Kasumi-1 (cell line): Measurements from ENCODE around the gene SSBP2.

Experiments used
- DNase-seq, 2 experiments: peaks; one replicate each; lab custom pipeline; 2025; lab: John Stamatoyannopoulos, UW

The SSBP2 gene

DNA sequence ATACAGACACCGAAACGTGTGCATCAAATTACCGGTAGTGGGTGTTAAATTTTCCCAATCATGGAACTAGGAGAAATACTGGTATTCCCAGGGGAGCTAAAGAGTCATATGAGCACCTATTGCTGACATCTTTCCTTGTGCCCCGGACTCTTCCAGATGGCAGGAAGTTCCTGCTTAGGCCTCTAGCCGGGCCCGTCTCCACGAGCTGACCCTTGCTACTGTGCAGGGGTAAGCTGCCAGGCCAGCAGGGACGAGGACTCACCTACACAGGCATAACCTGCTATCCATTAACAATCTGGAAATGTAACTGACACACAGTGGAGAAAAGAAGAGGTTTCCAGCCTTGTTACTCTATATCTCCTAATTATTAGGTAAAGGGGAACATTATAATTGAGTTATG, 16.2 kb upstream of the SSBP2 start:
- DNase-seq, result no peak

DNA sequence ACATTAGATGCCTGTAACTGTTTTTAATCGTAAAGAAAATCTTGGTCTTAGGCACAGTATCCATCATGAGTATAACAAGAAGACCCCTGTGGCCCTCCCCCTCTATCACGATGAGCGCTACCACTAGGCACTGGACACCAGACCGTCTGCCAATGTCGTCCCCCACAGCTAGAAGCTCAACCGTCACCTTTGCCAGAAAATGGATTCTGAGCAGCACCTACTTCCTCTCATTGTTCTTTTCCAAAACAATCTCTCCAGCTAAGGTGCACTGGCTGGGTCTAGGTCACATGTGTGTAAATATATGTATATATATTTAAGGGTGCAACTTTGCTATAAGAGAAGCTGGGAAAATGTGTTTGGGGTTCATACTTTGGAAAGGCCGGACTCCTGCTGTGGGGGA, 15.7 kb upstream of the SSBP2 start:
- DNase-seq, result no peak

DNA sequence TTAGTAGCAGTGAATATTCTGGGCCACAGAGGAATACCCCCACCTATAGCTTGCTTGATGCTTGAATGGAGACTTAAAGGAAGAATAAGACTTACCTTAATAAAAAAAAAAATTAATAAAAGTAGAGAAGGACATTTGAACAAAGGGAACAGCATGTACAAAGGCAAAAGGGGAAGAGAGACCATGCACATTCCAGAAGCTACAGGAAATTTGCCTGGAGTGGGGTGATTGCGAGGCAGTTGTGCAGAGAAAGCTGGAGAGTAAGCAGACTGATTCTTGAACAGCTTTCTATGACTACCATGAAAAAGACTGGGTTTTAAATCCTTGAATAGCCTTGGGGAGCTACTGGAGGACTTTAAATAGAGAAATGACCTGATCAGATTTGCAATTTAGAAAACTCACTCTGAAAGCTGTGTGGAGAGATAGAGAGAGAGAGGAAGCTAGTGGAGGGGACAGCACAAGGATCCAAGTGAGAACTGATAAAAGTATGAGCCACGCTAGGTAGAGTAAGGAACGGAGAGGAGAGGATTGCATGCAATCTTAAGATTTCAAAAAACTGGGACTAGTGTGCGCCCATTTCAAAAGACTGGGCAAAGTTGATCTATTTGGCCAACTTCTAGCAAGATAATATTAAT, 12.5 kb upstream of the SSBP2 start:
- no peak for DNase-seq

DNA sequence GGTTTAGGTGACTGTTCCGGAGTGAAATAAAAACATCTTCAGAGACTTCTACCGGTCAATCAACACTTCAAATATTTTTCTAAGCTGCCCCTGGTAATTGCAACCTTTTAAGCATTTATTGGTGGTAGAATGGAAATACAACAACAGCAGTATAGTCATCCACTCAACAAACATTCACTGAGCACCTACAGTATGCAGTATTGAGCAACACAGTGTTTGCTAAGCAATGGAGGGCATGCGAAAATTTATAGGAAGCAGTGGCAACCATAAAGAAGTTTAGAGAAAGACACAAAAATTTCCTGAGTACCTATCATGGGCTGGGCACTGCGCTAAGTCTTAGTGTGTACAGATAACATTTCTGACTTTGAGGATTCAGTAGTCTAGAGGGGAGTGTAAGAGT, 12.0 kb upstream of the SSBP2 start:
- DNase-seq, result no peak

DNA sequence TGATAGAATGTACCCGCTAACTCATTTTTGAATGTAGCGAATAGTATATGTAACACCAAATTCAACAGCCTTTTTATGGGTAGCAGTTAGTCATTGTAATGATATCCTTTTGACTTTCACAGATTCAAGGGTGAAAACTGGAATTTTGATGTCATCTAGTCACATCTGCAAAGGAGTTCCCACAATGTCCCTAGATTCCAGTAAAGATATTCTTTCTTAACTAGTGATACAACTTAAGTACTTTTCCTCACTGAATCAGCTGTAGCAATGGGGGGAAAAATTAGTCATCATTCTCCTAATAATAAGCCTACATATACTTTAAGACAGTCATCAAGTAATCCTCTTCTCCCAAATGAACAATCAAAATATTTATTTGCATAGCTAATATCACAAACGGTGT, 11.5 kb upstream of the SSBP2 start:
- DNase-seq, result no peak

DNA sequence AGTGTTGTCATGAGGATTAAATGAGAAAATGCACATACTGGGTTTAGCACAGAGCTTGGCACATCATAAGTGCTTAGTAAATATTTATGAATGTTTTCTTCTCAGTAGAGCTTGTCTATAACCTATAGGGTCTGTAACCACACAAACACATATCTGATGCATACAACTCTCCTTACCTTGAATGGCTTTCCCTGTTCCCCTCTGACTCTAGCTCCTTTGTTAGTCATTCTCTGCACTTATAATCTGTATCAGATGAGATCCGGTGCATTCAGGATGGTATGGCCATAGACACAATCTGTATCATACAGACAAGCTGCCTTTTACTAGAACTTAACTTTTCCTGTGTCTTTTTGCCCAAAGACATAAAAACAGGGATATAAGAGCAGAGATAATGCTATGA, 11.1 kb upstream of the SSBP2 start:
- no peak for DNase-seq

DNA sequence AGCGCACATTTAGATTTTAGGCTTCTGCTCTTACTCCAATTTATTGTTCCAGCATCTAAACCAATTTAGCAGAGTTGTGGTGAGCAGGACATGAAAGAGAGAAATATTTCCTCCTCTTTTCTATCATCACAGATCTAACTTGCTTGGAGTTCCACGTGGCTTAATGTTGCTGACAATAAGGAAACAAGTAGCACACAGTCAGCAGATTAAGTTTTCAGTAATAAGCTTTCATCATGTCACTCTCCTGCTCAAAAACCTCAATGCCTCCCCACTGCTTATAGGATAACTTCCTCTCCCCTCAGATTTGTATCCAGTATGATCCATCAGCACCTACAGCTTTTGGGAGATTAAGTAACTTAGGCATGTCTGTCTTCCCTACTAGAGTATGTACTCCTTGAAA, 10.4 kb upstream of the SSBP2 start:
- no peak for DNase-seq

DNA sequence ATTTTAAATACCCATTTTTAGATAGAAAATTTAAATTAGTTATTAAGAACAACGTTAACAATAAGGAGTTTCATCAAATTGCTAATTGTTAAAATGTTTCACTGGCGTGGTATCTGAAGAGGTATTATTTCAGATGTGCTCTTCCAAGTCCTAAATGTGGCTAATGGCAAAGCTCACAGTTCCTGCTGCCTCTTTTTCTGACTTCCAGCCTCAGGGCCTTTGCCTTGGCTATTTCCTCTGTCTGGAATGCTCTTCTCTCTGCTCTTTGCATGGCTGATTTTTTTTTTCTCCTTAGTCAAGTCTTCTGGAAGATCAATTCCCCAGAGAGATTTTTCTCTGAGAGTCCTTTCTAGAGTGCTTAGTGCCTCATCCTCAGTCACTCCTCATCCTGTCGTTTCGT, 9.6 kb upstream of the SSBP2 start:
- DNase-seq, result no peak

DNA sequence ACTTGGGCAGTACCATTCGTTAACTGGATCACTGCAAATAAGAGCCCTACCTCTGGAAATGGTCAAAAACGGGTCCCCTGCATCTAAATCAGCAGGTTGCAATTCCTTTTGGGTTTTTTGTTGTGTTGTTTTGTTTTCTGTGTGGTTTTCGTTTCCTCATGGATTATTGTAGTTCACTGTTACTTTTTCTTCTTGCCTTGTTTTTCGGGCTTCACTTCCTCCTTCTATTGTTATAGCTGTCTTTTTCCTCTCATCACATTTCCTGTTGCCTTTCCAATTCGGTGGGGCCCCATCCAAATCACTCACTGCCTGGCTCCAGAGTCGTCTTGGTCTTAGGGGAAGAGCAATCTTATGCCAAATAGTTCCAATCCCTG, 8.7 kb upstream of the SSBP2 start:
- peak; percentile 17 to 29 for DNase-seq

DNA sequence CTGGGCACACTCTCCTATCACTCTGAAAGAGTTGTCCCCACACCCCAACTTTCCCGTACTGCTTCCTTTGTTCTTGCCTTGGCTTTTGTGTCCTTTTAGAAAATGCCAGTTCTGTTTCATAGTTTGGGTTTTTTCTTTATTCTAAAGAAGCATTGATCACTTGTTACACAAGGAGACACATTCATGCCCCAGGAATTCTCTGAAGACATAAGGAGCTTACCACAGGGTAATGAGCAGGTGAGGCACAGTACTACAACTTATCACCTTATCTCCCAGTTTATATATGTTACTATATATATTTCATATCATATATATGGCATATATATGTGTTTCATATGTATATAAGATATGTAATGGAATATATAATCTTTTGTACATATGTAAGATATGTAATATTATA, 6.5 kb upstream of the SSBP2 start:
- no peak for DNase-seq

DNA sequence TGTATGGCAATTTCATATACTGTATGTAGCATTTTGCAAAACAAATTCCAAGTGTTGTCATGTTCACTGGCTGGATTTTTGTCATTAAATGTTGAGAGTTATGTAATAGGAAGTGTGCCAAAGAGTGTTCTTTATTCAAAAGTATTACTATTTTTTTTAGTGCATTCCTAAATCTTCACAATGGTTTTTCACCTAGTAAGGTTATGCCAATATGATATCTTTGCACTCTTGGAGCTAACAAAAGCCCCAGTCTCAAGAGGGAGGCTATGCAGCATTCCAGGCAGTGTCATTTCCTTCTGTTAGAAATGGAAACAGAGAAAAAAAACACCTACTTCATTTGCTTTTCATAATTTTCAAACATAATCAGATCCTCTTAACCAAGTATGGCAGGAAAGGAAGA, 5.1 kb upstream of the SSBP2 start:
- DNase-seq, result no peak

DNA sequence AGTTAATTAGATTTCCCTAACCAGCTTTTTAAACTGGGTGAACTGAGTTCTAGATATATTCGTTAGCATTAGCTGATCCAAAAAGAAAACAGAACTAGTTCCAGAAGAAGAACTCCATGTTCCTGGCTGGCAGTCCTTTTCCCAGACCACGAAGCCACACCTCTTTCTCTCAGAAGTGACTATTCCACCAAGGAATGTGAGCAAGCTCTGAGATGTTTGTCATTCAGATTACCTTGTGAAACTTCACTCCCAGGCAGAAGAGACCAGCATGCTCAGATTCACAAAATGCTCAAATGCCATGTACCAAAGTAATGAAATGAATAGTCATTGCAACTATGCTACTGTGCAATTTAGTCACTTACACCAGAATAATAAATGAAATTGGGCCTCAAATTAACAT, 4.4 kb upstream of the SSBP2 start:
- DNase-seq, result no peak

DNA sequence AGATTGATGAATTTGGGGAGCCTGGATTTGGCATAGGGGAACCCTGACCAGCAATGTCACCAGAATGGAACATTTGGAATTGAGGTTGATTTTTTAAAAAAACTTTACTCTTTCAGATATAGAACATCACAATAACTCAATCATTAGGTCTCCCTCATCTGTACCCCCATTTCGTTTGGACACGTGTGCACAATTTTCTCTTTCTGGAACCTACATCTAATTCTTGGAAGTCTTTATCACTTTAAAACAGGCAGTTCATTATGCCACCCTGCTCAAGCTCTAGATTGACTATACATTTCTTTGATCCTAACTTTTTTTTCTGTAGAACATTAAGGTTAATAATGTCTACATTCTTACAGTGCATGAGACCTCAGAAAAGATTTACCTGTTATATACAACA, 3.7 kb upstream of the SSBP2 start:
- no peak for DNase-seq

DNA sequence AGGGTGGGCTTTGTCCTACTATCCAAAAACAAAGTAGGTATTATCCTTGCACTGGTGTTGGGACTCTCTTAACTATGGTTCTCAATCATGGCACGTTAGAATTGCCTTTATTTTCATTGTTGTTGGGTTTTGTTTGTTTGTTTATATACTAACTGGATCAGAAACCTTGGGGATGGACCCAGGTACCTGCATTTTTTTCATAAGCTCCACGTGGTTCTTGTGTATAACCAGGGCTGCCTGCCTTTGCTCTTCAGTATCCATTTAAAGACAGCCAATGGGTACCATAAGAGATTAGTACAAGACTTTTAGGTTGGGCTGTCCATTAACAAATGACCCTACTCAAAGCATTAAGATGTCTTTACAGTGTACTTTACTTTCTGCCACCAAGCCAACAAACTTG, 2.5 kb upstream of the SSBP2 start:
- DNase-seq, result no peak

DNA sequence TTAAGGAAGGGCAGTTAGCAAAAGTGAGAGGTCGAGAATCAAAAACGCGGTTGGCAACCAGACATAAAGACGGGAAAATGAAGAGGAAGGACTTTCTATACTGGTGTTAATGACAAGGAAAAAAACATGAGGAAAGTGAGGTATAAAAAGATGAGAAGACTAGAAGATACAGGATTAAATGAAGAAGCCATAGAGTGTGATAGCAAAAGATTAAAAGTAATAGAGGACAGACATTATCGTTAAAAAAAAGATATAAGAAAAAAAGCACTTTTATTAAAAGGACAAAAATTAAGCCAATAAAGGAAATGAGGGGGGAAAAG, 1.7 kb upstream of the SSBP2 start:
- DNase-seq, result no peak

DNA sequence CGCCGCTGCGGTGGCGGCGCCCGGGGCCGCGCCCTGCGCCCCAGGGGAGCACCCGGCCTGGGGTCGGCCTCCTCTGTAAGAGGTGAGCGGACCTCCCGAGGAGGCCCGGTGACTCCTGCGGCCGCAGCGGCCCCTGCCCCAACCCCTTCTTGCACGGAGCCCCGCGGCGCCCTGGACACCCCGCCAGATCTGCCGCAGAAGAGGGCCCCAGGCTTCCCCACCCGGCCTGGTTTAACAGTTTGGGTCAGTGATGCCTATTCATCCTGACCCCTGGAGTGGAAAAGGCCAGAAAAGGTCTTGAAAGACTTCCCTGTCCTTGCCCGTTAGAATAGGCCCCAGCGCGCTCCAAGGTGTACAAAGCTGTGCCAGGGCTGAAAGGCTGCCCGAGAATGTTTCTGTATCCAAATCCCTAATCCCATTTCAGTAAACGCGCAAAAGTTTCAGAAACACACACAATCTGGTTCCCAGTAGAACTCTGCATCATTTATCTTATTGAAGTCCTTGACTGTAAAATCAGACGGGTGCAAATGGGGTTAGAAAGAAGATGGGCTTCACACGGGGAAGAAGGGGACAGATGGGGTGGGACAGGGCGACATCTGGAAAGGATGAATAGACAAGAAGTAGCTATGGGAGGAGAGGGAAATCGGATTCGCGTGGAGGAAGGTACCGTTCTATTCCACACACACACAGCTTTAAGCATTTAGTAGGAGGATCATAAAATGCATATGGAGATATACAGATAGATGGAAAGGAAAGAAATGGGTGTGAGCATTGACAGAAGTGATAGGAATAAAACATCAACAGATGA, 1.1 kb upstream of the SSBP2 start:
- no peak for DNase-seq

DNA sequence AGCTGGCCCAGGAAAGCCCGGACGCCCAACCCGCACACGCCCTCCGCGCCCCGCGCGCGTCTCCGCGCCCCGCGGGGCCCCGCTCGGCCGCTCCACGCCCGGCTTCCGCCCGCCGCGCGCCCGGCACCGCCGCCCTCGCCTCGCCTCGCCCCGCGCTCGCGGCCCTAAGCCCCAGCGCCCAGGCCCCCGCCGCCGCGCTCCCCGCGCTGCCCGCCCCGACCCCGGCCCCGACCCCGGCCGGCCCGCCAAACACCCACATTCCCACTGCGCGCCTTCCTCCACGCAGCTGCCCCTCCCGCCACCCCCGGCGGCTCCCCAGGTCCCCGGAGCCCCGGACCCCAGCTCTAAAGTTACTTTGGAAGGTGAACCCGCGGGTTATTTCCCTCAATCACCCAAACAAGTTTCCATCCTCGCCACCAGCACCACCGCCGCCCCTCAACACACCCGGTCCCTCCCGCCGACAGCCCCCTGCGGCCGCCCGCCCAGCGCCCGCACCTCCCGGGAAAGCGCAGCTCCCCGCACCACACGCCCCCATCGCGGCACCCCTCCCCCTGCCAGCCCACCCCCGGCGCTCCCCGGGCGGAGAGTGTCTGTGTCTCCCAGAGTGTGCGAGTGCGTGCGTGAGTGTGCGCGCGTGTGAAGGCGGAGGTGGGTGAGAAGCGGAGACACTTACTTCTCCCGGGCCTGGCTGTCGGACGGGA, 439 bp downstream of the SSBP2 start:
- no peak for DNase-seq

DNA sequence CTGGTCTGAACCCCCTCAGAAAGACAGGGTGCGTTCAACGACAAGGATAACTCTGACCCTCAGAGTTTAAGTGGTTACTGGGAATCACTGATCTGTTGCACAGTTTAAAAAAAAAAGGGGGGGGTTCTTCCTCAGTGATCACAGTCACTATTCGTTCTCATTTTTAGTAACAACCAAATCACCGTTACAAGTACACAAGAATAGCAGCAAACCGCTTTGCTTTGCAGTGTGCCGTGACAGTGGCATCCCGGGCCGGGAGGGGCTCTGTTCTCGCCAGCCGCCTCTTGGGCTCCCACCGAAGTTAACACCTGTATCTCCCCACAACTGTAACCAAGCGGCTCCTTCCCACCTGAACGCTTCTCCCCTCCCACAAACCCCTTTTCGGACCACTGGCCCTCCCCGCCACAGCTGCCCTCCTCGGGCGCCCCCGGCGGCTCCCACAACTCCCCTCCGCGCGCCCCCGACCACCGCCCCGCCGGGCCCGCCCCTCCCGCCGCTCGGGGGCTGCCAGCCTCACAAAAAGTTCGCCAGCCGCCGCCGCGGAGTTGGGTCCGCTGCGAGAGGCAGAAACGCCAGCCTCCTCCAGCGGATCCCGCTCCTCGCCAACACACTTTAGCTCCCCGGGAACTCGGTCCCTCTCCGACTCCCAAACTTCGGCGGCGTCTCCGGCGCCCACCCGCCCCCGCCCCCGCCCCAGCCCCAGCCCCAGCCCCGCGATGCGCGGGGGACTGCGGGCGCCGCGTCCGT, 1.2 kb downstream of the SSBP2 start:
- DNase-seq, result peak; percentile 7 to 22

DNA sequence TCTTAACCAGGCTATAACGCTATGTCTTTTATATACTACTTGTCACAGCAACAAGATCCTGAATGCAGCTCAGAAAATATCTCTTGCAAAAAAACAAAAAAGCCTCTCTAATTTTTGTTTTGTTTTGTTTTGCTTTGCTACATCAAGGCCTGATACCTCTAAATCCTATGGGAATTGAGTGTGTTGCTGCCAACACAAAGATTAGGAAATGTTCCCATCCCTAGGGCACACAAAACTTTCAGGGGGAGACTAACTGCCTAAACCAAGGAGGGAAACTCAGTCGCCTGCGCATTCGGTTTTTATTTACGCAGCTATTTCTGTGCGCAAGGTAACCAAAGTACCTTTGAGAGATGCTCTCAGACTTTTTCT, 1.7 kb downstream of the SSBP2 start:
- no peak for DNase-seq

DNA sequence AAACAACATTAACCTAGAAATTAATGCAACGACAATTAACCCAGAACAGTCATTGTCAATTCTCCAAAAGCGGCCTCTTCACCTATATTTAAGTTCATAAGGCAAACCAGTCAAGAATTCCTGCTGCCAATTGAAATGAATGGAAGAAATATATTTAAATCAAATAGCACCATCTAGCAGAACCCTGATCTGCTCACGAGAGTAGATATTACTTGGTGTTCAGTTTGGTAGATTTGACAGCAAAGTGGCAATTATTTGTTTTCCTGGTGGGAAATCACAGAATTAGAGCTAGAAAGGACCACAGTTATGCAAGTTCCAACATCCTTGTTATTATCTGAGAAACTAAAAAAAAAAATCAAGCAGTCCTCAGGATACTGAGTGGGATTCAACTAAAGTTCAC, 2.3 kb downstream of the SSBP2 start:
- DNase-seq, result no peak

DNA sequence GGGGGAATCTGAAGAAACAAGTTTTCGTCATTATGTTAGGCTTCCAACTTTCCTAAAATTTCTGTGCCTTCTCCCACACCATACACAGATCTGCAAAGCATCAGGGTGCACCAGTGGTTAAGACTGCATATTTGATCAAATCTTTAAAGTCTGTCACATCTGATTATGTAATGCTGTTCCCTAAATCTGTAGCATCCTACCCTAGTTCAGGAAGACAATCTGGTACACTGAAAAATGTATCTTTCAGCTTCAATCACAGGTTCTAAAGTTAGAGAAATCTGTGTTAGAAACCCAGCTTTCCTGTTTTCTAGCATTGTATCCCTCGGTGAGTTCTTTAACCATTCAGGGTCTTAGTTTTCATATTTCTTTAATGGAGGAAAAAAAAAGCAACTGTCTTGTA, 3.9 kb downstream of the SSBP2 start:
- no peak for DNase-seq

DNA sequence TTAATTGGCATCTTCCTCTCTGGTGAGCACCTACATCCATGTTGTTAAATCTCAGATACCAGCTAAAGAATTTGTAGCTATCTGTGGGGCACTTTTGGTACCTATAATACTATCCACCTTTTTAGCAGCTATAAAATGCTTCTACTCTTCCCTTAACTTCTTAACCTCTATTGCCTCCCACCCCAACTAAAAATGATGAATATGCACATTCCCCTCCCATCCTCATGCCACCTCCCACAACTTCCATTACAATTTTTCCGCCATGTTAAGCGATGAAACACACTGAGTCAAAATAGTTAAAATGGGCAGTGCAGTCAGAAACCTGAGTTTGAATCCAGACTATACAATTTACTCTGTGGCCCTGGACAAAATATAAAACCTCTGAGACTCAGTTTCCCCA, 10.1 kb downstream of the SSBP2 start:
- DNase-seq, result no peak

DNA sequence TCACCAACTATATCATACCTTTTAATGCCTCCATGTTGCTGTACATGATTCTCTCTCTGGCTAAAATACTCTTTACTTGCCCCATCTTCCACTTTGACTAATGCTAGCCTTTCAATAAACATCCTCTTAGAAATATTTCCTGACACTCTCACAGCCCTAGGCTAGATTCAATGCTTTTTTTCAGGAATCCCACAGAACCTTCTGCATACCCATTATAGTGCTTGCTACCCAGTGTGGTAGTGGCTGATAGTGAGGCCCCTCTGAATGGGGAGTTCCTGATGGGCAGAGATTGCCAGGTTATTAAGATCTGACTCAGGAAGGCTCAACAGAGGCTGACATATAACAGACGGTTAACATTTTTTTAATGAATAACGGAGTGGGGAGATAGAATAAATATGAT, 11.6 kb downstream of the SSBP2 start:
- DNase-seq, result no peak
